A549 (cell line): ENCODE results near the gene COX7B.

ENCODE experiments used
- BHLHE40 ChIP-seq: IDR thresholded peaks from 2 replicates; pipeline ENCODE4 v1.6.1; 2012; ENCODE audit warnings: low read depth, low read length, inconsistent platforms
- EP300 ChIP-seq, 2 experiments: fragments of >200 bp; sonication (Bioruptor Twin); formaldehyde crosslinking; IDR thresholded peaks; 2 replicates in 1 of 2; 3 replicates in 1 of 2; pipeline ENCODE4 v1.6.1; 2016 to 2017
- POLR2A ChIP-seq: IDR thresholded peaks from 2 replicates; pipeline ENCODE4 v1.6.1; 2012; ENCODE audit warnings: mild to moderate bottlenecking, low read length
- TF ChIP-seq, protein P1 (sequence below): fragments of 450-650 bp; IDR thresholded peaks from 2 replicates; pipeline ENCODE4 v1.6.1; 2014; ENCODE audit warnings: antibody characterized with exemption
- TF ChIP-seq, protein P2 (sequence below): fragments of >200 bp; sonication (Bioruptor Twin); formaldehyde crosslinking; IDR thresholded peaks from 3 replicates; pipeline ENCODE4 v1.5.1; 2016
- TF ChIP-seq, protein P3 (sequence below): IDR thresholded peaks from 2 replicates; pipeline ENCODE4 v1.6.1; 2012

DNA sequence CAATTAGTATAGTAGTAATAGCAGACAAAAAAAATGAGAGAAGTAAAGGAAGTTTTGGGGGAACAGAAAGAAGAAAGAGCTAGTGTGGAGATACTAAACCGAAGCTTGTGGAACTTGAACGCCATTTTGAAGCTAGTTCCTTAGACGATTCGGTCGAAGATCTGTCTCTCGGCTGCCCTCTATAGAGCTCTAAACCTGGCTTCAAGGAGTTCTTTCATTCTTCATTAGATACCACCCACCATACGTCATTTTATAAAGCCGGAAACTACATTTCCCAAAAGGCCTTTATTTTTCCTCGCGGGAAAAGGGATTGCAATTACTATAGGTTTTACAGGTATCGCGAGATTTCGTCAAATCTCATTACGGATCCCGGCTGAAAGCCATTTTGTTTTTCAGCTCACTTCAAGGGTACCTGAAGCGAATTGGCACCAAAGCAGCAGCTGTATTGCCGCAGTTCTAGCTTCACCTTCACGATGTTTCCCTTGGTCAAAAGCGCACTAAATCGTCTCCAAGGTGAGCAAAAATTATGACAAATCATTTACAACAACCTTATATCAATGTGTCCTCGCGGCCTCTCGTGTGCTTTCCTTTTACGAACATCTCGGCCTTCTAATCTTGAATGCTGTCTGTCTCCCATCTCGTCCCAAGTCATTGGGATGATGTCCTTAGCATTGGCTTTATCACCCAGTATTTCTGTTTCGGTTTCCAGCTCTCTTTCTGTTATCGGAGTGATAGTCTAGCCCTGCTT is at the start of gene COX7B:
- TF ChIP-seq POLR2A (no peak; the same call in none of the 2 replicates), EP300 (IDR thresholded peaks at IDR 0.05) (no peak), BHLHE40 (no peak)
- TF ChIP-seq, protein P1, sequence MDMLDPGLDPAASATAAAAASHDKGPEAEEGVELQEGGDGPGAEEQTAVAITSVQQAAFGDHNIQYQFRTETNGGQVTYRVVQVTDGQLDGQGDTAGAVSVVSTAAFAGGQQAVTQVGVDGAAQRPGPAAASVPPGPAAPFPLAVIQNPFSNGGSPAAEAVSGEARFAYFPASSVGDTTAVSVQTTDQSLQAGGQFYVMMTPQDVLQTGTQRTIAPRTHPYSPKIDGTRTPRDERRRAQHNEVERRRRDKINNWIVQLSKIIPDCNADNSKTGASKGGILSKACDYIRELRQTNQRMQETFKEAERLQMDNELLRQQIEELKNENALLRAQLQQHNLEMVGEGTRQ: no peak
- TF ChIP-seq, protein P2, sequence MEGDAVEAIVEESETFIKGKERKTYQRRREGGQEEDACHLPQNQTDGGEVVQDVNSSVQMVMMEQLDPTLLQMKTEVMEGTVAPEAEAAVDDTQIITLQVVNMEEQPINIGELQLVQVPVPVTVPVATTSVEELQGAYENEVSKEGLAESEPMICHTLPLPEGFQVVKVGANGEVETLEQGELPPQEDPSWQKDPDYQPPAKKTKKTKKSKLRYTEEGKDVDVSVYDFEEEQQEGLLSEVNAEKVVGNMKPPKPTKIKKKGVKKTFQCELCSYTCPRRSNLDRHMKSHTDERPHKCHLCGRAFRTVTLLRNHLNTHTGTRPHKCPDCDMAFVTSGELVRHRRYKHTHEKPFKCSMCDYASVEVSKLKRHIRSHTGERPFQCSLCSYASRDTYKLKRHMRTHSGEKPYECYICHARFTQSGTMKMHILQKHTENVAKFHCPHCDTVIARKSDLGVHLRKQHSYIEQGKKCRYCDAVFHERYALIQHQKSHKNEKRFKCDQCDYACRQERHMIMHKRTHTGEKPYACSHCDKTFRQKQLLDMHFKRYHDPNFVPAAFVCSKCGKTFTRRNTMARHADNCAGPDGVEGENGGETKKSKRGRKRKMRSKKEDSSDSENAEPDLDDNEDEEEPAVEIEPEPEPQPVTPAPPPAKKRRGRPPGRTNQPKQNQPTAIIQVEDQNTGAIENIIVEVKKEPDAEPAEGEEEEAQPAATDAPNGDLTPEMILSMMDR: peak; percentile 44; the same call in 2 of the 3 replicates
- TF ChIP-seq, protein P3, sequence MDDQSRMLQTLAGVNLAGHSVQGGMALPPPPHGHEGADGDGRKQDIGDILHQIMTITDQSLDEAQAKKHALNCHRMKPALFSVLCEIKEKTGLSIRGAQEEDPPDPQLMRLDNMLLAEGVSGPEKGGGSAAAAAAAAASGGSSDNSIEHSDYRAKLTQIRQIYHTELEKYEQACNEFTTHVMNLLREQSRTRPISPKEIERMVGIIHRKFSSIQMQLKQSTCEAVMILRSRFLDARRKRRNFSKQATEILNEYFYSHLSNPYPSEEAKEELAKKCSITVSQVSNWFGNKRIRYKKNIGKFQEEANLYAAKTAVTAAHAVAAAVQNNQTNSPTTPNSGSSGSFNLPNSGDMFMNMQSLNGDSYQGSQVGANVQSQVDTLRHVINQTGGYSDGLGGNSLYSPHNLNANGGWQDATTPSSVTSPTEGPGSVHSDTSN: no peak
